ENCODE measurements around the gene TUBGCP5.

DNA sequence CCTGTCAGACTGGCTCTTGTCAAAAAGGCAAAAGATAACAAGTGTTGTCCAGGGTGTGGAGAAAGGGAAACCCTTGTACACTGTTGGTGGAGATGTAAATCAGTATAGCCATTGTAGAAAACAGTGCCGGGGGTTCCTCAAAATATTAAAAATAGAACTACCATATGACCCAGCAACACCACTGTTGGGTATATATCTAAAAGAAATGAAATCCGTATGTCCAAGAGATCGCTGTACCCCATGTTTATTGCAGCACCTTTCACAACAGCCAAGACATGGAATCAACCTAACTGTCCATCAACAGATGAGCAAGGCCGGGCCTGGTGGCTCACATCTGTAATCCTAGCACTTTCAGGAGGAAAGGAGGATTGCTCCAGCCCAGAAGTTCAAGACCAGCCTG lies 65.4 kb downstream of the TUBGCP5 start:
- TF ChIP-seq, protein P1, sequence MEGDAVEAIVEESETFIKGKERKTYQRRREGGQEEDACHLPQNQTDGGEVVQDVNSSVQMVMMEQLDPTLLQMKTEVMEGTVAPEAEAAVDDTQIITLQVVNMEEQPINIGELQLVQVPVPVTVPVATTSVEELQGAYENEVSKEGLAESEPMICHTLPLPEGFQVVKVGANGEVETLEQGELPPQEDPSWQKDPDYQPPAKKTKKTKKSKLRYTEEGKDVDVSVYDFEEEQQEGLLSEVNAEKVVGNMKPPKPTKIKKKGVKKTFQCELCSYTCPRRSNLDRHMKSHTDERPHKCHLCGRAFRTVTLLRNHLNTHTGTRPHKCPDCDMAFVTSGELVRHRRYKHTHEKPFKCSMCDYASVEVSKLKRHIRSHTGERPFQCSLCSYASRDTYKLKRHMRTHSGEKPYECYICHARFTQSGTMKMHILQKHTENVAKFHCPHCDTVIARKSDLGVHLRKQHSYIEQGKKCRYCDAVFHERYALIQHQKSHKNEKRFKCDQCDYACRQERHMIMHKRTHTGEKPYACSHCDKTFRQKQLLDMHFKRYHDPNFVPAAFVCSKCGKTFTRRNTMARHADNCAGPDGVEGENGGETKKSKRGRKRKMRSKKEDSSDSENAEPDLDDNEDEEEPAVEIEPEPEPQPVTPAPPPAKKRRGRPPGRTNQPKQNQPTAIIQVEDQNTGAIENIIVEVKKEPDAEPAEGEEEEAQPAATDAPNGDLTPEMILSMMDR (IDR thresholded peaks at IDR 0.05 in 2 of 3, conservative IDR thresholded peaks at IDR 0.05 in 1 of 3; ENCODE audit: control insufficient read depth in 2 of 3, extremely low read depth in 1 of 3, insufficient read depth in 1 of 3, low read depth in 3 of 3, low read length in 3 of 3) = no peak
- no peak for TF ChIP-seq BRCA1 (IDR thresholded peaks at IDR 0.05; ENCODE audit: low read depth, low read length)
- TF ChIP-seq, protein P2, sequence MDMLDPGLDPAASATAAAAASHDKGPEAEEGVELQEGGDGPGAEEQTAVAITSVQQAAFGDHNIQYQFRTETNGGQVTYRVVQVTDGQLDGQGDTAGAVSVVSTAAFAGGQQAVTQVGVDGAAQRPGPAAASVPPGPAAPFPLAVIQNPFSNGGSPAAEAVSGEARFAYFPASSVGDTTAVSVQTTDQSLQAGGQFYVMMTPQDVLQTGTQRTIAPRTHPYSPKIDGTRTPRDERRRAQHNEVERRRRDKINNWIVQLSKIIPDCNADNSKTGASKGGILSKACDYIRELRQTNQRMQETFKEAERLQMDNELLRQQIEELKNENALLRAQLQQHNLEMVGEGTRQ (IDR thresholded peaks at IDR 0.05; ENCODE audit: borderline replicate concordance, low read depth, low read length) = no peak
- no peak for TF ChIP-seq KAT2A (conservative IDR thresholded peaks at IDR 0.05; ENCODE audit: control insufficient read depth, low read depth, low read length)
- no peak for TF ChIP-seq POLR2A (IDR thresholded peaks at IDR 0.05; ENCODE audit: low read depth, low read length)
